ENCODE results near the gene SMIM20. TPM values are rescaled to one million over a fixed set of nuclear protein-coding genes. Genes with fewer than 3 reads are reported as not detected.
A peak's percentile ranks its signal among the peaks of the same experiment; 100 is the strongest.

Gene SMIM20
- total and polyA plus RNA-seq, 2 of the 4 experiments (the other 2 are of a cell fraction): 13.6 to 23.1 TPM

- no TSS peak for BruUV-seq (replicated peaks)
- Histone ChIP-seq H3K14ac (replicated peaks; ENCODE audit: low read depth, low read length) (no peak overlapping the region), H2AK5ac (ENCODE audit: low read depth, low read length) (no peak overlapping the region), H2BK5ac (ENCODE audit: low read depth, low read length, poor library complexity, severe bottlenecking) (no peak overlapping the region), H4K5ac (ENCODE audit: low read depth, low read length) (no peak overlapping the region), H3K4me1 (ENCODE audit: control insufficient read depth, insufficient read depth, low read length) (no peaks in the 10 kb centered on the region), H2AK9ac (replicated peaks; ENCODE audit: low read depth, low read length, poor library complexity) (no peak overlapping the region), H3K9me1 (ENCODE audit: insufficient read depth, low read length) (no peaks in the 10 kb centered on the region), H3K4ac (ENCODE audit: low read depth, low read length) (no peak overlapping the region), H2BK20ac (ENCODE audit: low read depth, low read length) (no peak overlapping the region), H3K4me2 (ENCODE audit: low read depth, low read length) (no peak overlapping the region), H2BK120ac (ENCODE audit: low read depth, low read length) (no peak overlapping the region), H3K56ac (ENCODE audit: extremely low read depth, insufficient read depth, low read length) (no peak overlapping the region), H4K8ac (ENCODE audit: low read depth in 2 of 2, low read length in 2 of 2) (peak overlapping the region in 1 of 2 experiments; percentile 30; a peak in 2 of 4 replicates), H3K9ac (ENCODE audit: low read depth, low read length) (no peak overlapping the region), H2AFZ (replicated peaks; ENCODE audit: low read length, poor library complexity) (no peak overlapping the region), H3K18ac (ENCODE audit: low read depth, low read length) (no peak overlapping the region), H3K9me3 (ENCODE audit: control insufficient read depth, insufficient read depth, low read length) (no peaks in the 10 kb centered on the region), H3K23ac (ENCODE audit: low read depth, low read length) (no peak overlapping the region), H3K79me1 (ENCODE audit: low read depth in 1 of 2, low read length in 2 of 2) (no peaks in the 10 kb centered on the region), H3K4me3 (ENCODE audit: insufficient read depth, low read depth, low read length) (no peak overlapping the region), H3K27ac (ENCODE audit: insufficient read depth, low read length) (no peak overlapping the region), H4K20me1 (ENCODE audit: insufficient read depth, low read length) (no peaks in the 10 kb centered on the region), H4K91ac (ENCODE audit: insufficient read depth, low read depth, low read length) (no peak overlapping the region), H2BK15ac (ENCODE audit: low read depth, low read length) (no peak overlapping the region), H3K36me3 (ENCODE audit: control insufficient read depth, insufficient read depth, low read length) (no peaks in the 10 kb centered on the region), H3K27me3 (ENCODE audit: control insufficient read depth, insufficient read depth, low read length) (peaks cover 7% of the 10 kb centered on the region)
- ChIA-PET CTCF (interaction anchor here (0.6 kb wide), 1 partner anchor 286 kb away, joined by 3 read pairs; no protein-coding TSS in a partner anchor), POLR2A (ENCODE audit: unreplicated experiment) (no interaction called here)
- no peak for TF ChIP-seq USF2 (IDR thresholded peaks at IDR 0.05; ENCODE audit: low read depth, low read length)
- TF ChIP-seq CTCF (conservative IDR thresholded peaks at IDR 0.05; ENCODE audit: low read depth, low read length): no peak
- no peak for TF ChIP-seq CEBPB (IDR thresholded peaks at IDR 0.05; ENCODE audit: low read depth, low read length)
- in situ Hi-C loops (cut with MboI; ENCODE audit: low sequenced_read_pairs) (no loop called here), intact Hi-C loops (cut with micrococcal nuclease) (no loop called here), dilution Hi-C loops (cut with HindIII; ENCODE audit: low sequenced_read_pairs, unreplicated experiment) (no loop called here)
- 100% methylated on average over 2 of the region's 13 CpGs; no CpG with 5 or more reads in 1 of the 2 experiments for WGBS, 2 experiments (ENCODE audit: extremely low coverage in 2 of 2, insufficient read length in 1 of 2)
- ATAC-seq (ENCODE audit: low read depth) (no peak), DNase-seq (no peak)
Observed at GRCh38 chr4:25969374-25970155, 55.5 kb downstream of the SMIM20 start.

Data from IMR-90 (cell line).